SHP77 treated with DMSO at 0.1 percent for 48 hours (cell line): ENCODE data around the gene WASHC3.

ENCODE experiments used
- DNase-seq: peaks from one replicate; lab custom pipeline; 2025; lab: John Stamatoyannopoulos, UW

WASHC3 gene

DNA sequence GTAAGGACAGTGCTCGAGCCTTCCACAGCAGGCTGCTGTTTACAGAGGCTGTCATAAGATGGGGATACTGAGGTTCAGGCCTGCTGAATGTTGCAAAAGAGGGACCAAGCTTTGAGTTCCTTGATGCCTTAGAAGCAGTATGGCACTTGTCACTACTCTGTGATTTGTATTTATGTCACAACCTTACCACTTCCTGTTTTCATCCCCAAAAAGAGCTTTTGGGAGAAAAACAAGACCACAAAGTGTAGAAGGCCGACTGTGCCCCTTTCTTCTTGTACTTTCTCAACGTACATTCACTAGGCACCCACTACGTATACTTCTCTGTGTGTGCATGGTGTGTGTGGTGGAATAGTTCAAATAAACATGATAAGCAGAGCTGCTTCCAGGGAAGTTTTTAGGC is 94.3 kb downstream of the WASHC3 start:
- DNase-seq: no peak

DNA sequence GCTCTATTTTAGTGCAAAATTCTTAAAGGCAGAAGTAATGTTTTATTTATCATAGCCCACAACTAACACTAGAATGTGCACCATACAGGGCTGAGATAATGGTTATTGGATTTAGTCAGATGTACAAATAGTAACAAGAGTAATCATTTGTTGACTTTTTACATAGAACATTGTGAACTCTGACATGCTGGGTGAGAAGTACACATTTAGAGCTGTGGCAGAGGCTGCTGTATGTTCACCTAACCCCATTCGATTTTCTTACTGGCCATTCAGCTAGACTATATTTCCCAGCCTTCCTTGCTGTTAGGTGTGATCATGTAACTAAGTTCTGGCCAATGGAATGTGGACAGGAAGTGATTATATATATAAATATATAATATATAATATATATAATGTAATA is 95.3 kb downstream of the WASHC3 start:
- DNase-seq: no peak

- no peak for DNase-seq
Measured at GRCh38 chr12:101963697-101964096, 98.1 kb downstream of the WASHC3 start.
